HEK293 (cell line): ENCODE data around the gene KRTAP13-4.

Source experiments
- CTCF ChIA-PET: fragments of 350-600 bp; formaldehyde crosslinking; extraction: SDS; loops from one replicate; lab custom pipeline; 2021; ENCODE audit warnings: antibody characterized with exemption; lab: Yijun Ruan, JAX
- POLR2A ChIA-PET: fragments of 300-600 bp; formaldehyde crosslinking; extraction: SDS; loops from one replicate; lab custom pipeline; 2020; ENCODE audit warnings: antibody characterized with exemption, inconsistent platforms; lab: Yijun Ruan, JAX
- H3K27ac ChIP-seq: fragments of 200-500 bp; sonication (Bioruptor generic); 2 replicates; pipeline ENCODE4 v1.5.1; 2014; ENCODE audit warnings: low read depth, low read length, control low read depth, inconsistent platforms; ENCODE audit errors: extremely low read depth
- H3K36me3 ChIP-seq, 2 experiments: fragments of 200-500 bp in 1 of 2; sonication (Bioruptor generic) in 1 of 2; 1 replicate in 1 of 2; 2 replicates in 1 of 2; pipeline ENCODE4 v1.5.1; 2014 to 2017; ENCODE audit warnings: inconsistent platforms in 2 of 2, low read length in 2 of 2; ENCODE audit not compliant: control insufficient read depth in 2 of 2, insufficient read depth in 1 of 2
- H3K4me1 ChIP-seq: fragments of 200-500 bp; sonication (Bioruptor generic); 2 replicates; pipeline ENCODE4 v1.5.1; 2014; ENCODE audit warnings: mild to moderate bottlenecking, low read length, inconsistent platforms; ENCODE audit not compliant: control insufficient read depth, insufficient read depth
- H3K4me3 ChIP-seq: 2 replicates; pipeline ENCODE4 v1.5.1; 2011; ENCODE audit warnings: low read depth, mild to moderate bottlenecking, control low read depth, low read length, moderate library complexity
- H3K9me3 ChIP-seq: fragments of 200-500 bp; sonication (Bioruptor generic); 2 replicates; pipeline ENCODE4 v1.5.1; 2014; ENCODE audit warnings: low read depth, low read length, inconsistent platforms; ENCODE audit not compliant: control insufficient read depth, insufficient read depth
- ELK4 ChIP-seq: IDR thresholded peaks from 2 replicates; pipeline ENCODE4 v1.6.1; 2011; ENCODE audit warnings: mild to moderate bottlenecking, low read depth, low read length, borderline replicate concordance
- SALL2 ChIP-seq: fragments of 450-650 bp; formaldehyde crosslinking; IDR thresholded peaks from 2 replicates; pipeline ENCODE4 v1.5.0; 2017; ENCODE audit warnings: missing biosample characterization, mild to moderate bottlenecking, missing genetic modification characterization, borderline replicate concordance
- SCRT1 ChIP-seq: fragments of 450-650 bp; formaldehyde crosslinking; IDR thresholded peaks from 2 replicates; pipeline ENCODE4 v1.5.1; 2016; ENCODE audit warnings: missing biosample characterization, missing genetic modification characterization, borderline replicate concordance
- ZNF132 ChIP-seq: fragments of 450-650 bp; formaldehyde crosslinking; IDR thresholded peaks from 2 replicates; pipeline ENCODE4 v1.5.1; 2017; ENCODE audit warnings: missing biosample characterization, missing genetic modification characterization, borderline replicate concordance
- ZNF133 ChIP-seq: fragments of 450-650 bp; formaldehyde crosslinking; IDR thresholded peaks from 2 replicates; pipeline ENCODE4 v1.5.1; 2016; ENCODE audit warnings: missing biosample characterization, missing genetic modification characterization
- ZNF155 ChIP-seq: fragments of 450-650 bp; formaldehyde crosslinking; IDR thresholded peaks from 2 replicates; pipeline ENCODE4 v1.5.1; 2016; ENCODE audit warnings: missing biosample characterization, missing genetic modification characterization
- ZNF311 ChIP-seq: fragments of 450-650 bp; formaldehyde crosslinking; IDR thresholded peaks from 2 replicates; pipeline ENCODE4 v1.5.1; 2017; ENCODE audit warnings: missing biosample characterization, missing genetic modification characterization, borderline replicate concordance
- ZNF501 ChIP-seq: fragments of 450-650 bp; formaldehyde crosslinking; IDR thresholded peaks from 2 replicates; pipeline ENCODE4 v1.5.1; 2016; ENCODE audit warnings: missing biosample characterization, missing genetic modification characterization
- ZNF518A ChIP-seq: fragments of 450-650 bp; formaldehyde crosslinking; conservative IDR thresholded peaks from 2 replicates; pipeline ENCODE4 v1.5.1; 2016; ENCODE audit warnings: low read depth, missing biosample characterization, missing genetic modification characterization
- ZNF530 ChIP-seq: fragments of 450-650 bp; formaldehyde crosslinking; IDR thresholded peaks from 2 replicates; pipeline ENCODE4 v1.5.1; 2016; ENCODE audit warnings: low read depth, missing biosample characterization, missing genetic modification characterization
- ZNF548 ChIP-seq: fragments of 450-650 bp; formaldehyde crosslinking; IDR thresholded peaks from 2 replicates; pipeline ENCODE4 v1.5.1; 2016; ENCODE audit warnings: missing biosample characterization, missing genetic modification characterization
- ZNF555 ChIP-seq: fragments of 450-650 bp; formaldehyde crosslinking; conservative IDR thresholded peaks from 2 replicates; pipeline ENCODE4 v1.5.1; 2017; ENCODE audit warnings: missing biosample characterization, mild to moderate bottlenecking, missing genetic modification characterization, inconsistent platforms
- ZNF645 ChIP-seq: fragments of 450-650 bp; formaldehyde crosslinking; IDR thresholded peaks from 2 replicates; pipeline ENCODE4; 2016; ENCODE audit warnings: missing biosample characterization, missing genetic modification characterization
- ZNF76 ChIP-seq: fragments of 450-650 bp; formaldehyde crosslinking; IDR thresholded peaks from 2 replicates; pipeline ENCODE4; 2016; ENCODE audit warnings: low read depth, missing biosample characterization, missing genetic modification characterization, borderline replicate concordance

KRTAP13-4 gene

GRCh38 chr21:30448514-30448913 lies 18.5 kb downstream of the KRTAP13-4 start:
- Histone ChIP-seq H3K36me3 (no peaks in the 10 kb centered on the region), H3K4me3 (no peak overlapping the region), H3K27ac (no peak overlapping the region), H3K9me3 (no peaks in the 10 kb centered on the region), H3K4me1 (no peaks in the 10 kb centered on the region)
- ChIA-PET CTCF (interaction anchor here (0.6 to 1.3 kb wide), 2 partner anchors 15 to 1293 kb away, joined by 4 read pairs; no protein-coding TSS in a partner anchor), POLR2A (no interaction called here)
- no peak for TF ChIP-seq SALL2 (tag by site-specific recombination)
- TF ChIP-seq ZNF501: no peak
- no peak for TF ChIP-seq ZNF311 (tag by site-specific recombination)
- no peak for TF ChIP-seq ZNF76 (tag by site-specific recombination)
- TF ChIP-seq ELK4: no peak
- no peak for TF ChIP-seq ZNF530
- no peak for TF ChIP-seq ZNF518A
- no peak for TF ChIP-seq ZNF132 (tag by site-specific recombination)
- no peak for TF ChIP-seq ZNF155 (tag by site-specific recombination)
- no peak for TF ChIP-seq ZNF133 (tag by site-specific recombination)
- no peak for TF ChIP-seq ZNF555 (tag by site-specific recombination)
- no peak for TF ChIP-seq SCRT1 (tag by site-specific recombination)

- no peaks in the 10 kb centered on the region for H3K4me1 ChIP-seq
- ChIA-PET POLR2A (no interaction called here), CTCF (interaction anchor here (0.6 to 1.5 kb wide), 12 partner anchors 11 to 1803 kb away, joined by 3 to 6 read pairs (median 4); no protein-coding TSS in a partner anchor)
- TF ChIP-seq ZNF645 (tag by site-specific recombination) (no peak), ZNF548 (tag by site-specific recombination) (no peak)
- no peaks in the 10 kb centered on the region for H3K9me3 ChIP-seq
- H3K4me3 ChIP-seq: no peak overlapping the region
- no peak overlapping the region for H3K27ac ChIP-seq
- H3K36me3 ChIP-seq: no peaks in the 10 kb centered on the region
Measured at GRCh38 chr21:30463713-30464112, 33.7 kb downstream of the KRTAP13-4 start.
